Cardiac fibroblast (primary cell): ENCODE results near the gene CSF1.

Experiments used
- DNase-seq, 2 donors: peaks; one replicate each; pipeline versions ENCODE4 v3.0.0 to v3.0.0-alpha.2; 2010; ENCODE audit warnings: low read depth in 2 of 2
- H3K4me3 ChIP-seq, 2 donors: replicated peaks in 1 of 2; 1 replicate in 1 of 2; 2 replicates in 1 of 2; pipeline ENCODE4 v1.5.1; 2011; ENCODE audit warnings: low read depth in 2 of 2, low read length in 2 of 2, mild to moderate bottlenecking in 2 of 2, moderate library complexity in 1 of 2
- TF ChIP-seq, protein P1 (sequence below): IDR thresholded peaks from one replicate; pipeline ENCODE4 v1.5.1; 2011; ENCODE audit warnings: low read depth, mild to moderate bottlenecking, low read length, inconsistent platforms

The CSF1 gene

DNA sequence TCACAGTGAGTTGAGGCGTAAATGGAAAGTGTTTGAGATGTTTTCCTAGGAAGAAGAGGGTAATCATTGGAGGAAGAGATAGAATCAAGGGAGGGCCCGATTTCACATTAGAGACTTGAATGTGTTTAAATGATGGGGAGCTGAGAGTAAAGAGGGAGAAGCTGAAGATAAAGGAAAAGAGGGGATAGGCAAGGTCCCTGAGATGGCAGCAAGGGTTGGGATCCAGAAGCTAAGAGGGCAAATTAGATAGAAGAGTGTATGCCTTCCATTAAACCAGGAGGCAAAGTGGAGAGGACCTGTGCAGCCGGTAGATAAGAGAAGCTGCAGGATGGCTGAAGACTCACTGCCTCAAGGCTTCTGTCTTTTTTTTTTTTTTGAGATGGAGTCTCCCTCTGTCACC lies 21.6 kb upstream of the CSF1 start:
- TF ChIP-seq, protein P1, sequence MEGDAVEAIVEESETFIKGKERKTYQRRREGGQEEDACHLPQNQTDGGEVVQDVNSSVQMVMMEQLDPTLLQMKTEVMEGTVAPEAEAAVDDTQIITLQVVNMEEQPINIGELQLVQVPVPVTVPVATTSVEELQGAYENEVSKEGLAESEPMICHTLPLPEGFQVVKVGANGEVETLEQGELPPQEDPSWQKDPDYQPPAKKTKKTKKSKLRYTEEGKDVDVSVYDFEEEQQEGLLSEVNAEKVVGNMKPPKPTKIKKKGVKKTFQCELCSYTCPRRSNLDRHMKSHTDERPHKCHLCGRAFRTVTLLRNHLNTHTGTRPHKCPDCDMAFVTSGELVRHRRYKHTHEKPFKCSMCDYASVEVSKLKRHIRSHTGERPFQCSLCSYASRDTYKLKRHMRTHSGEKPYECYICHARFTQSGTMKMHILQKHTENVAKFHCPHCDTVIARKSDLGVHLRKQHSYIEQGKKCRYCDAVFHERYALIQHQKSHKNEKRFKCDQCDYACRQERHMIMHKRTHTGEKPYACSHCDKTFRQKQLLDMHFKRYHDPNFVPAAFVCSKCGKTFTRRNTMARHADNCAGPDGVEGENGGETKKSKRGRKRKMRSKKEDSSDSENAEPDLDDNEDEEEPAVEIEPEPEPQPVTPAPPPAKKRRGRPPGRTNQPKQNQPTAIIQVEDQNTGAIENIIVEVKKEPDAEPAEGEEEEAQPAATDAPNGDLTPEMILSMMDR = no peak
- H3K4me3 ChIP-seq = no peak overlapping the region

DNA sequence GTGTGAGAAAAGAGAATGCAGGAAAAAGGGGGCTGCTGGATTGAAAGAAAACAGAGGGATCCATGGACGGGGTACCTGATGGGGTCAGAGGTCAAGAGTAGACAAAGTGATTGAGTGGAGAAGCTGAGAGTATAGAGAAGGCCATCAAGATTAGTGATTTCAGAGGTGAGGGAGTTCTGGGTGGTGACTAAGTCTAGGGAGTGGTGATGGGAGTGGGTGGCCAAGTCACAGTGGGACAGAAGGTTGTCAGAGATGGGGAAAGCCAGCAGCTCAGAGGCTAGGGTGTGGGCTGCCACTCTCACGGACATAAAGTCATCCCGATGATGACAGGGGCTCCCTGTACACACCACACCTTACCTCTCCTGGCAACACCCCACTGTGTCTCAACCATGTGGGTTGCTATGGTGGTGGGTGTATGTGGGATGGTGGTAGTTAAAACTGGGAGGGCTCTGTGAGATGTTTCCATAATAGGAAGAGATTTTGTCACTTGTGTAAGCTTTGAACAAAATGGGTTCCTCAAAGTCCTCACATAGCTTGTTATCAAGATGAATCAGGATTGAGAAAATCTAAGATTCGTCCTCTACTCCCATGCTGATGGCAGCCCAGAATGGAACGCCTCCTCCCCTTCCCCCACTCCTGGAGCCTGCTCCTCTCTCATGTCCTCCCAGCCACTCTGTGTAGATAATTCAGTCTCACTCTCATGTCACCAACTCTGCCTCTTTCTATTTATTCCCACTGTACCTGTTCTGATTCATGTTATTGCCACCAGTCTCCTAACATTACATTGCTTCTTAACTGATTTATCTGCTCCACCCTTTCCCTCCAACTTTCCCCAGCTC lies 20.3 kb upstream of the CSF1 start:
- H3K4me3 ChIP-seq = no peak overlapping the region
- TF ChIP-seq, protein P1 = no peak
- DNase-seq = no peak

More for the DNA sequence above, 21.6 kb upstream of the CSF1 start:
- DNase-seq = no peak

DNA sequence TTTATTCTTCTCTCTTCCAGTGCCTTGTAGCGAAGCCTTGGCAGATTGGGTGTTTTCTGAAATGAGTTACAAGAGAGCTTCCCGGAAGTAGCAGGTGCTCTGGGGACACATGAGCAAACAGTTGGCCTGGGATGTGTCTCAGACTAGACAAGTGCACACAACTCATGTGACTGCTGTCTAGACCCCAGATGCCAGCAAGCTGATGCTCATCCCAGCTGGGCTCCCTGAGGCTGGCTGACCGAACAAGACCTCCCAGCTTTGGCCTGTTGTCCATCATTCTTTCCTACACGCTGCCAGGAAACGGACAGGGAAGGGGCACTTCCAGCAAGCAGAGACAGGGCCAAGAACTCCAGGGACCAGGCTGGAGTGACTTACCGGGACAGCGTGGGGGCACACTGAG lies 18.7 kb upstream of the CSF1 start:
- TF ChIP-seq, protein P1 = no peak
- H3K4me3 ChIP-seq = no peak overlapping the region
- DNase-seq = no peak

DNA sequence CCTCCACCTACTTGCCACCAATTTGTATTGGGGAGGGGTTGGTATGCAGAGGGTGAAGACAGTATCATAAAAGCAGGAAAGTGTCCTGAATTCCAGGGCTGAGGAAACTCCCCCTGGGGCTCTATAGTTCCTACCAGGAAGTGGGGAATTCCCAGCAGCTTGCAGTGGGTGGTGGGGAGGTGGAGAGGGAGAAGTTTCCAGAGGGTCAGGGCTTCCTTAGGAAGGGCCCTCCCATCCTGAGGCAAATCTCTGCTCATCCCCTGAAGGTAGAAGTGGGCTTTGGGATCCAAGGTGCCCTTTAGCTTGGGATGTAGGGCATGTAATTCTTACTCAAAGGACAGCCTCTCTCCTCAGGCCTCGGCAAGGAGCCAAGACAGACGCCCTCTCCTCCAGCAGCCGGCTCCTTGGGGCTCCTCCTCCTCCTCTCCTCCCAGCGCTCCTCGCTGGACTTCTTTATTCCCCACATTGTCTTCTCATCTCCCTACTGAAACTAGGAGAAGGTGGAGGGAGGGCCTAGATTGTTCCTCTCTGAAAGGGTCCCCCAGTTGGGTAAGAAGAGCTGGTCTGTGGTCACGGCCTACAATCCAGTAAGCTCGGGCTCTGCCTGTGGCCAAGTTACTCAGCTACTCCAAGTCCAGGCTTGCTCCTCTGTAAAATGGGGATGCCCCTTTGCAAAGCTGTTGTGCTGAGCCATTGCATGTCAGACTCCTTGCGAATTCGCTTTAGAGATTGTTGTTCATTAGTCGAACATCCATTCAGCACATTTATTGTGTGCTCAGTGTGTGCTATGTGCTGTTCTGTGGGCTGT lies 17.9 kb upstream of the CSF1 start:
- H3K4me3 ChIP-seq = no peak overlapping the region
- DNase-seq = peak in 1 of 2 donors; percentile 18
- TF ChIP-seq, protein P1 = no peak

DNA sequence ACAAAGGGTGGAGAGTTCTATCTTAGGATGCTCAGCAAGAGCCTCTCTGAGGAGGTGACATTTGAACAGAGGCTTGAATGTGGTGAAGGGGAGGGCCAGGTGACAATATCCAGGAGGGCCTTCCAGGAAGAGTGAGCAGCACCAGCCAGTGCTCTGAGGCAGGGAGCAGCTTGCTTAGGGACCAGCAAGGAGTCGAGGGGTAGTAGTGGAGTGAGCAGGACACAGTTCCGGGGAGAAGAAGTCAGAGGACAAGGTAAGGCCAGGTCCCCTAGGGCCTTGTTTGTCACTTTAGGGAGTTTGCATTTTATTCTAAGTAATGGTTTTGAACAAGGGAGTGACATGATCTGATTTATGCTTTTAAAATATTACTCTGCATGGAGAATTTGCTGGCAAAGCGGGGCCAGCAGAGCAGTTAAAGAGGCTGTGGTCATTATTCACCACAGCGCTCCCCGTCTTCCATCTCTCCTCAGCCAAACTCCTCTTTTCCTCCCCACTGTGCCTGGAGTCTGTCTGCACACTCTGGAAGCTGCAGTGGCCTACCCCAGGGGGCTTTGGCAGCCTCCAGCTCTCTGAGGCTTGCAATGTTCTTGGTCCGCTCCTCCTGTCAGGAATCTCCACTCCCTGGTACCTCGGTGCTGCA lies 17.0 kb upstream of the CSF1 start:
- no peak overlapping the region for H3K4me3 ChIP-seq
- TF ChIP-seq, protein P1 = no peak
- DNase-seq = no peak

DNA sequence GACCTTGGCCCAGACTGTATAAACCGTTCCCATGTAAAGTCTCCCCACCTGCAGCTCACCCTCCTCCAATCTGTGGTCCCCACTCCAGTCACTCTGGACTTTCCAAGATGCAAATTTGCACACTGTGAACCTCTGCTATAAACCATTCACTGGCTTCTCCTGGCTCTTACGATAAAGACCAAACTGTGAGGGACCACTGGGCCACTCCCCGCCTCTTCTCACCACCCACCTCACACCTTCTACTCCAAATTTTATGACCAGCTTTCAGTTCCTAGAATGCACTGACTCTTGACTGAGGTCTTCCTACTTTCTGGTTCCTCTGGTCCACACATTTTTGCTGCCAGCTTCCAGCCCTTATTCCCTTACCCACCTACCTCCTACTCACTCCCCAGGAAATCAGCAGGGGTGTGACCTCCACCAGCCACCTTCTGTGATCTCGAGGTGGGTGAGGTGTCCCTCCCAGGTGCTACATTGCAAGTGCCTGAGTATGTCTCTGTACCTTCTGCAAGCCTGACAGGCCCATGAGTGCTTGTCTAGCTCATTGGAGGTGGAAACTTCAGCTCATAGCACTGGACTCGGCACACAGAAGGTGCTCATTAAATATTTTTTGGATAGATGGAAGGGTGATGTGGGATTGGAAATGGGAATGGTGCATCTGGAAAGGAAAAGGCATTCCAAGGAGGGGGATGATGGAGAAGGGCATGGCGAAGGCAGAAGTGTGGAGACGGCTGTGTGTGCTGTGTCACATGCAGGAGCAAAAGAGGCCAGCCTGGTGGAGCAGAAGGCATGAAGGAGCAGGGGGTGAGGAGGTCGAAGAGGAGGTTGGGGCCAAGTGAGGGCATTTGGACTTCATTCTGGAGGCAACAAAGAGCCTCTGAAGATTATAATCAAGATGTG lies 15.6 kb upstream of the CSF1 start:
- no peak overlapping the region for H3K4me3 ChIP-seq

More for the DNA sequence above, 15.6 kb upstream of the CSF1 start:
- no peak for DNase-seq
- TF ChIP-seq, protein P1 = no peak
